Tibial nerve (tissue), 4 donors: ENCODE data around the gene DNAI7. TPM values are rescaled to one million over a fixed set of nuclear protein-coding genes. Genes with fewer than 3 reads are reported as not detected.

ENCODE experiments used
- DNase-seq, 2 donors: peaks; one replicate each; pipeline ENCODE4 v3.0.0-alpha.2; 2019; ENCODE audit warnings: low spot score in 2 of 2
- H3K27ac ChIP-seq, 4 donors: fragments of 200-600 bp; sonication (generic) in 3 of 4; one replicate each; pipeline ENCODE4 v1.5.1; 2017 to 2019; ENCODE audit warnings: mild to moderate bottlenecking in 1 of 4
- H3K27me3 ChIP-seq, 2 donors: fragments of 200-600 bp; sonication (generic) in 1 of 2; one replicate each; pipeline versions ENCODE4 v1.5.1 to v1.6.0; 2017 to 2019
- H3K36me3 ChIP-seq, 3 donors: fragments of 200-600 bp; sonication (generic); one replicate each; pipeline ENCODE4 v1.5.1; 2018 to 2019
- H3K4me1 ChIP-seq, 4 donors: fragments of 200-600 bp; sonication (generic) in 3 of 4; one replicate each; pipeline ENCODE4 v1.5.1; 2017 to 2019
- H3K4me3 ChIP-seq, 4 donors: fragments of 200-600 bp; sonication (generic) in 3 of 4; one replicate each; pipeline ENCODE4 v1.5.1; 2017 to 2019; ENCODE audit warnings: mild to moderate bottlenecking in 1 of 4, moderate library complexity in 1 of 4
- H3K9me3 ChIP-seq, 4 donors: fragments of 200-600 bp; sonication (generic) in 3 of 4; one replicate each; pipeline ENCODE4 v1.5.1; 2017 to 2019
- CTCF ChIP-seq, 5 experiments: fragments of 200-600 bp in 3 of 5; fragments of 450-650 bp in 2 of 5; sonication (generic) in 3 of 5; IDR thresholded peaks; one replicate each; pipeline ENCODE4 v1.5.1; 2016 to 2019; ENCODE audit warnings: antibody characterized with exemption in 5 of 5, mild to moderate bottlenecking in 3 of 5, moderate library complexity in 2 of 5
- EP300 ChIP-seq, 2 donors: sonication (generic); formaldehyde crosslinking; IDR thresholded peaks; one replicate each; pipeline ENCODE4 v1.6.1; 2017; ENCODE audit warnings: antibody characterized with exemption in 2 of 2, mild to moderate bottlenecking in 1 of 2
- POLR2A ChIP-seq, 2 donors: fragments of 450-650 bp; IDR thresholded peaks; one replicate each; pipeline ENCODE4 v1.6.1; 2017; ENCODE audit warnings: antibody characterized with exemption in 2 of 2, mild to moderate bottlenecking in 2 of 2, moderate library complexity in 2 of 2
- WGBS, 2 donors: methylation state at CpG; one replicate each; pipeline ENCODE4 v1.1.5; 2018; 5-methylcytosine and 5-hydroxymethylcytosine counted together
- total RNA-seq, 4 donors: library from RNA; depleted of rRNA; stranded (reverse); fragments of >200 nt; gene quantifications; one replicate each; pipeline ENCODE4 v1.1.0, GENCODE V29; 2016

The DNAI7 gene
- total RNA-seq, 4 donors from 2014 or later: 0.21 to 2.0 TPM; not detected in 2

GRCh38 chr12:25121110-25121509 lies 73.8 kb downstream of the DNAI7 start:
- no peaks in the 10 kb centered on the region for H3K9me3 ChIP-seq
- H3K4me1 ChIP-seq: no peaks in the 10 kb centered on the region
- no peaks in the 10 kb centered on the region for H3K36me3 ChIP-seq
- no peak overlapping the region for H3K27ac ChIP-seq
- TF ChIP-seq EP300 (IDR thresholded peaks at IDR 0.05) (no peak), CTCF (IDR thresholded peaks at IDR 0.05) (no peak), POLR2A (IDR thresholded peaks at IDR 0.05) (no peak)
- DNase-seq: no peak
- no peak overlapping the region for H3K4me3 ChIP-seq
- H3K27me3 ChIP-seq: no peaks in the 10 kb centered on the region
- WGBS, 2 donors: 89 to 90% methylated on average over 6 of the region's 6 CpGs

GRCh38 chr12:25119020-25119419 lies 75.9 kb downstream of the DNAI7 start:
- Histone ChIP-seq H3K27ac (no peak overlapping the region), H3K4me1 (no peaks in the 10 kb centered on the region), H3K4me3 (no peak overlapping the region), H3K36me3 (no peaks in the 10 kb centered on the region), H3K27me3 (no peaks in the 10 kb centered on the region), H3K9me3 (no peaks in the 10 kb centered on the region)
- TF ChIP-seq POLR2A (IDR thresholded peaks at IDR 0.05) (no peak), CTCF (IDR thresholded peaks at IDR 0.05) (no peak), EP300 (IDR thresholded peaks at IDR 0.05) (no peak)
- DNase-seq: no peak
- 64 to 72% methylated on average over 1 of the region's 1 CpG for WGBS, 2 donors

GRCh38 chr12:25115677-25116076 lies 79.3 kb downstream of the DNAI7 start:
- H3K27me3 ChIP-seq: no peaks in the 10 kb centered on the region
- WGBS, 2 donors: 73 to 77% methylated on average over 2 of the region's 2 CpGs

GRCh38 chr12:25113651-25114050 lies 81.3 kb downstream of the DNAI7 start:
- TF ChIP-seq EP300 (IDR thresholded peaks at IDR 0.05) (no peak), POLR2A (IDR thresholded peaks at IDR 0.05) (no peak), CTCF (IDR thresholded peaks at IDR 0.05) (no peak)
- H3K27me3 ChIP-seq: no peaks in the 10 kb centered on the region
- H3K4me1 ChIP-seq: no peaks in the 10 kb centered on the region
- no peak overlapping the region for H3K27ac ChIP-seq
- no peak for DNase-seq
- no peaks in the 10 kb centered on the region for H3K9me3 ChIP-seq
- peaks cover 0 to 4% (median 0%) of the 10 kb centered on the region in 3 donors for H3K36me3 ChIP-seq
- H3K4me3 ChIP-seq: no peak overlapping the region
- 92 to 93% methylated on average over 3 of the region's 3 CpGs for WGBS, 2 donors

More at GRCh38 chr12:25115677-25116076, 79.3 kb downstream of the DNAI7 start:
- no peak overlapping the region for H3K4me3 ChIP-seq
- TF ChIP-seq EP300 (IDR thresholded peaks at IDR 0.05) (no peak), POLR2A (IDR thresholded peaks at IDR 0.05) (no peak), CTCF (IDR thresholded peaks at IDR 0.05) (no peak)
- no peaks in the 10 kb centered on the region for H3K36me3 ChIP-seq
- no peaks in the 10 kb centered on the region for H3K9me3 ChIP-seq
- H3K27ac ChIP-seq: no peak overlapping the region
- no peaks in the 10 kb centered on the region for H3K4me1 ChIP-seq
- no peak for DNase-seq

- H3K27me3 ChIP-seq: no peaks in the 10 kb centered on the region
- no peak overlapping the region for H3K27ac ChIP-seq
- H3K9me3 ChIP-seq: no peaks in the 10 kb centered on the region
- no peak overlapping the region for H3K4me3 ChIP-seq
- TF ChIP-seq POLR2A (IDR thresholded peaks at IDR 0.05): no peak
- no peak for TF ChIP-seq CTCF (IDR thresholded peaks at IDR 0.05)
- no peak for TF ChIP-seq EP300 (IDR thresholded peaks at IDR 0.05)
- H3K36me3 ChIP-seq: peaks cover 0 to 4% (median 0%) of the 10 kb centered on the region in 3 donors
- no peaks in the 10 kb centered on the region for H3K4me1 ChIP-seq
- 89% methylated on average over 6 of the region's 6 CpGs for WGBS, 2 donors
- DNase-seq: no peak
Observed at GRCh38 chr12:25110260-25110659, 84.7 kb downstream of the DNAI7 start.
